Large intestine (tissue), 3 donors: Measurements from ENCODE around the gene LTBP2. TPM values are rescaled to one million over a fixed set of nuclear protein-coding genes. Genes with fewer than 3 reads are reported as not detected.

ENCODE experiments used
- DNase-seq, 2 donors: peaks; one replicate each; pipeline versions ENCODE4 v3.0.0 to v3.0.0-alpha.2; 2013
- H3K27ac ChIP-seq: one replicate; pipeline ENCODE4 v1.5.1; 2013; ENCODE audit warnings: low read length
- H3K27me3 ChIP-seq: 2 replicates; pipeline ENCODE4 v1.6.1; 2013; ENCODE audit warnings: low read length; ENCODE audit not compliant: control insufficient read depth, insufficient read depth
- H3K36me3 ChIP-seq: 2 replicates; pipeline ENCODE4 v1.6.1; 2013; ENCODE audit warnings: low read length; ENCODE audit not compliant: control insufficient read depth, insufficient read depth
- H3K4me1 ChIP-seq: one replicate; pipeline ENCODE4 v1.6.1; 2013; ENCODE audit warnings: low read length; ENCODE audit not compliant: control insufficient read depth, insufficient read depth
- H3K4me3 ChIP-seq: one replicate; pipeline ENCODE4 v1.5.1; 2013; ENCODE audit warnings: low read length
- H3K9me3 ChIP-seq: one replicate; pipeline ENCODE4 v1.6.1; 2013; ENCODE audit warnings: mild to moderate bottlenecking, low read depth, low read length, moderate library complexity; ENCODE audit not compliant: control insufficient read depth
- WGBS: methylation state at CpG from one replicate; pipeline ENCODE4 v1.1.5; 2013; ENCODE audit warnings: low lambda C conversion rate; ENCODE audit not compliant: insufficient coverage; 5-methylcytosine and 5-hydroxymethylcytosine counted together
- polyA plus RNA-seq: library from polyadenylated mRNA; unstranded; fragments of 120-200 nt; gene quantifications from one replicate; pipeline ENCODE4 v1.2.1, GENCODE V29; 2013

Gene LTBP2
- polyA plus RNA-seq, 1 donor = 3.5 TPM

DNA sequence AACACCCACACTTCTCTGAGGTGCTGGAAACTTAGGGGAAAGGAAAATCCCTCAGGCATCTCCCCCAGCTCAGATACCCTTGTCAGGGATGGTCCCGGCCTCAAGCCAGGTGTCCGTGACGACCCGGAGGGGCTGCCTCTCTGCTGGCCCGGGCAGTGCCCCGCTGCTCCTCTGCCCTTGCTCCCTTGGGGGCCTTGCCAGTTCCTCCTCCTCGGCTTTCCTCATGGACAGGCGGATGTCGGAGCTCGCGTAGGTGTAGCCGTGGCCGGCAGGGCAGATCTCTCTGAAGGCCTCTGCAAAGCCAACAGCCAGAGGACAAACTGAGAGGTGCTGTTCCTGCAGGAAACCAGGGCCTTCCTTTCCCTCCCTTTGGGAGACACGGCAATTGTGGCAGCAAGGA lies 83.6 kb downstream of the LTBP2 start:
- no peak for DNase-seq
- Histone ChIP-seq H3K4me3 (no peak overlapping the region), H3K27me3 (peaks cover 11% of the 10 kb centered on the region), H3K9me3 (no peaks in the 10 kb centered on the region), H3K36me3 (no peaks in the 10 kb centered on the region), H3K27ac (no peak overlapping the region), H3K4me1 (no peaks in the 10 kb centered on the region)
- whole genome bisulfite sequencing = no CpG with 5 or more reads among the region's 14 CpGs

DNA sequence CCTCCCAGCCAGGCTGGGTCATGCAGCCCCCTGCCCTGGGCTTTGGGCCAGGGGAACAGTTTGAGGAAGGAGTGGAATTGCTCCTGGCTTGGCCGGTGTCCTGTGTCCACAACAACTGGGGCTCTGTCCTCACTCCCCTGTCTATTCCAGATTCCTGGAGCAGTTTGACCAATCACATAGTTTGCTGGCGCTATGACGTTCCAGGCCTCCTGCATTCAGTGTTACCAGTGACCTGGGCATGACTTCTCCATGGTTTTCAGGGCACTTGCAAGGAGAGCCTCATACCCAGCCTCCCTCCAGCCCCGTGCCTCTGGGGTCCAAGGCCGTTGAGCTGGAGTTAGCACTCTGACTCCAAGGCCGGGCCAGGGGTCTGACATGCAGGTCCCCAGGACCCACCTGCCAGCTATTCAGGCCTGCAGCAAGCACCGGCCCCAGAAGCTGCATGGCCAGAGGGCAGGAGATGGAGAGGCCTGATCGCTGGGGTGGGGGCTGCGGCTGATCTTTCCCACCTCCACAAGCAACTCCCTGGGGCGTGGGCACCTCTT lies 84.2 kb downstream of the LTBP2 start:
- Histone ChIP-seq H3K27ac (no peak overlapping the region), H3K4me3 (no peak overlapping the region), H3K4me1 (no peaks in the 10 kb centered on the region), H3K27me3 (peaks cover 11% of the 10 kb centered on the region), H3K36me3 (no peaks in the 10 kb centered on the region), H3K9me3 (no peaks in the 10 kb centered on the region)
- WGBS = no CpG with 5 or more reads among the region's 10 CpGs
- no peak for DNase-seq

DNA sequence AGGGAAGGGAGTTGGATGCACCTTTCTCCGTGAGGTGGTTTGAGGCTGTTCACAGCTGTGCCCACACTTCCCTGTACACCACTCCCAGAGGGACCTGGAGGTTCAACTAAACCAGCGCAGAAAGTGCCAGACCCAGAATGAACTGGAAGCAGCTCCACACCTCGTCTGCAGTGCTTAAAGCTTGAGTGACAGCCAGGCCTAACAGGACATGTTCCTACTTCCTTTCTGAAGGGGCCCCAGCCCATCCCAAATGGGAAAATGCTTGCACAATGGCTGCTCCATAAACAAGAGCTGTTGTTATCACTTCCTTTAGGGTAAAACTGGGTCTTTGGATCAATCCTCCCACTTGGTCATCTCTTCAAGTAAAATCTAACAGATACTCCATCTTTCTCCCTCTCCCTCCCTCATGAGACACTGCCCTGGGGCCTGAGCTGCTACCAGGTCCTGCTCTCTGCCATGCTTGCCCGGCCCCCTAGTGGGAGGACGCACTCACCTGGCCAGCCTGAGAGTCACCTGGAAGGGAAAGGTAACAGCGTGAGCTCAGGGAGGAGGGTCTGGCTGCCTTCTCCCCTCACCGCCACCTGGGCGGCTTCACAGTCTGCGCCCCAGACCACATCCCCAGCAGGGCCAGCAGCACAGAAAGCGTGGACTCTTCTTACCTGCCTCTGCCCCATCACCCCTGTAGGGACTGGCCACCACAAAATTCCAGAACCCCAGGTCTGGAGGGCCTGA lies 85.0 kb downstream of the LTBP2 start:
- no peaks in the 10 kb centered on the region for H3K4me1 ChIP-seq
- H3K27me3 ChIP-seq = peaks cover 11% of the 10 kb centered on the region
- H3K36me3 ChIP-seq = no peaks in the 10 kb centered on the region
- H3K9me3 ChIP-seq = no peaks in the 10 kb centered on the region
- no peak overlapping the region for H3K4me3 ChIP-seq
- WGBS = no CpG with 5 or more reads among the region's 10 CpGs
- no peak overlapping the region for H3K27ac ChIP-seq
- DNase-seq = no peak

- Histone ChIP-seq H3K36me3 (no peaks in the 10 kb centered on the region), H3K4me1 (no peaks in the 10 kb centered on the region), H3K27me3 (peaks cover 11% of the 10 kb centered on the region), H3K4me3 (no peak overlapping the region), H3K27ac (no peak overlapping the region), H3K9me3 (no peaks in the 10 kb centered on the region)
- no peak for DNase-seq
- WGBS = no CpG with 5 or more reads among the region's 4 CpGs
Measured at GRCh38 chr14:74525361-74525851, 86.6 kb downstream of the LTBP2 start.

DNA sequence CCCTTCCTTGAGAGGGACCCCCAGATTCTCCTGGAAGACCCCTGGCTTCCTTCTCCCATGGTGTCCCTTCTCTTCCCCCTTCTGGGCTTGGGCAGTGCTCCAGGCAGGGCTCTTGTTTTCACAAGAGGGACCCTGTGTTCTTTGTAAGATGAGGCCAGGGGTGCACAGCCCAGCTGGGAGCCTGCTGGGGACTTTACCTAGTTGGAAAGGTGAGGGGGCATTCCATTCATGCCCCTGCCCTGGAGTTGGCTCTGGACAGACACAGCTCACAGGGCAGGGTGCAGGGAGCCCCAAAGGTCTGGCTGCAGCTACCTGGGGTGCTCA lies 87.3 kb downstream of the LTBP2 start:
- Histone ChIP-seq H3K4me1 (no peaks in the 10 kb centered on the region), H3K36me3 (no peaks in the 10 kb centered on the region), H3K27ac (no peak overlapping the region), H3K27me3 (peaks cover 11% of the 10 kb centered on the region), H3K4me3 (no peak overlapping the region), H3K9me3 (no peaks in the 10 kb centered on the region)
- no peak for DNase-seq

- H3K36me3 ChIP-seq = no peaks in the 10 kb centered on the region
- no peak overlapping the region for H3K27ac ChIP-seq
- H3K27me3 ChIP-seq = peaks cover 11% of the 10 kb centered on the region
- no peaks in the 10 kb centered on the region for H3K4me1 ChIP-seq
- no peak for DNase-seq
- no peak overlapping the region for H3K4me3 ChIP-seq
- no CpG with 5 or more reads among the region's 14 CpGs for WGBS
- no peaks in the 10 kb centered on the region for H3K9me3 ChIP-seq
Measured at GRCh38 chr14:74524076-74524811, 87.8 kb downstream of the LTBP2 start.

GRCh38 chr14:74522740-74523139 lies 89.3 kb downstream of the LTBP2 start:
- WGBS = no CpG with 5 or more reads among the region's 7 CpGs
- DNase-seq = no peak
- peaks cover 11% of the 10 kb centered on the region for H3K27me3 ChIP-seq
- H3K9me3 ChIP-seq = no peaks in the 10 kb centered on the region
- H3K27ac ChIP-seq = no peak overlapping the region
- no peaks in the 10 kb centered on the region for H3K36me3 ChIP-seq
- H3K4me3 ChIP-seq = no peak overlapping the region
- H3K4me1 ChIP-seq = no peaks in the 10 kb centered on the region

- peaks cover 4% of the 10 kb centered on the region for H3K4me1 ChIP-seq
- WGBS = no CpG with 5 or more reads among the region's 10 CpGs
- no peaks in the 10 kb centered on the region for H3K36me3 ChIP-seq
- DNase-seq = no peak
- H3K27me3 ChIP-seq = peaks cover 11% of the 10 kb centered on the region
- H3K4me3 ChIP-seq = no peak overlapping the region
- no peak overlapping the region for H3K27ac ChIP-seq
- H3K9me3 ChIP-seq = no peaks in the 10 kb centered on the region
Measured at GRCh38 chr14:74521756-74522155, 90.3 kb downstream of the LTBP2 start.

- no peaks in the 10 kb centered on the region for H3K36me3 ChIP-seq
- H3K4me1 ChIP-seq = peaks cover 8% of the 10 kb centered on the region
- no peaks in the 10 kb centered on the region for H3K9me3 ChIP-seq
- no peak overlapping the region for H3K27ac ChIP-seq
- H3K4me3 ChIP-seq = no peak overlapping the region
- H3K27me3 ChIP-seq = no peaks in the 10 kb centered on the region
- 80% methylated on average over 2 of the region's 6 CpGs for WGBS
- DNase-seq = no peak
Measured at GRCh38 chr14:74519316-74520074, 92.5 kb downstream of the LTBP2 start.

DNA sequence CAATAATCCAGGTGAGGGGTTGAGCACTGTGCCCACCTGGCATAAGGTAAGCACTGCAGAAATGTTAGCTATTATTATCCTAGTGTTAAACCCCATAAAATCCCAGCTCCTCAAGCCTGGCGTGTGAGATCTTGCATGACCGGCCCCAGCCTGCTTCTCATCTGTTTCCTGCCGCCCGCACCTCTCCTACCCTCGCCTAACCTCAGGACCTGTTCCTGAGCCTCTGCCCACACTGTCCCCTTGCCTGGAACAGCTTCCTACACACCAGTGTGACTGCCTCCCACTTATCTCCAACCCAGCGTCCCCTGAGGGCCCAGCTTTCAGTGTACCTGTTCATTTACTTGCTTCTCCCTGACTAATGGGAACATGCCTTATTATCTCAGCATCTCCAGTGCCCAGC lies 93.8 kb downstream of the LTBP2 start:
- peaks cover 8% of the 10 kb centered on the region for H3K4me1 ChIP-seq
- no peak overlapping the region for H3K27ac ChIP-seq
- no peaks in the 10 kb centered on the region for H3K27me3 ChIP-seq
- DNase-seq = no peak
- H3K9me3 ChIP-seq = no peaks in the 10 kb centered on the region
- H3K36me3 ChIP-seq = no peaks in the 10 kb centered on the region
- 90% methylated on average over 2 of the region's 6 CpGs for WGBS
- H3K4me3 ChIP-seq = no peak overlapping the region
